DOHH2 (cell line): Measurements from ENCODE around the gene DAAM1.

ENCODE experiments used
- EZH2phosphoT487 ChIP-seq: fragments of 200-600 bp; sonication (generic); IDR thresholded peaks from 2 replicates; pipeline ENCODE4 v1.6.1; 2017; ENCODE audit warnings: borderline replicate concordance, mild to moderate bottlenecking, antibody characterized with exemption, low read length, moderate library complexity, mixed read lengths
- TF ChIP-seq, protein P1 (sequence below): fragments of 200-600 bp; sonication (generic); IDR thresholded peaks from one replicate; pipeline ENCODE4 v1.5.1; 2014; ENCODE audit warnings: antibody characterized with exemption, mild to moderate bottlenecking, low read depth, low read length; ENCODE audit not compliant: poor library complexity, severe bottlenecking

DNA sequence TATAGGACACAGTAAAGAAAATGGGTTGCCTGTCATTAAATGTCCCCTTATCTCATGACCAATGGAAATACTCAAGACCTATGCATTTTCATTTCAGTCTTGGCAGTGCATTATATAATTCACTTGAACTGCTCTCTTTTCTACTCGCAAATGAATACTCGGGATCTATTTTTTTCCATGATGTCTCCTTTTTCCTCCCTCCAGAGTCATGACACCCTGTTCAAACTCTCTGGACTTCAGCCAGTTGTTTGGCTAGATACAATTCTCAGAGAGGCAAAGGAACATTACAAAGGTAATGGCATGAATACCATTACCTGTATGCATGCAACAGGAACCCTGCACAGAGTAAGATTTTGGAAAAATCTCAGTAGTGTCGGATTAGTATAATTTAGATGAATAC, 145.8 kb downstream of the DAAM1 start:
- TF ChIP-seq, protein P1, sequence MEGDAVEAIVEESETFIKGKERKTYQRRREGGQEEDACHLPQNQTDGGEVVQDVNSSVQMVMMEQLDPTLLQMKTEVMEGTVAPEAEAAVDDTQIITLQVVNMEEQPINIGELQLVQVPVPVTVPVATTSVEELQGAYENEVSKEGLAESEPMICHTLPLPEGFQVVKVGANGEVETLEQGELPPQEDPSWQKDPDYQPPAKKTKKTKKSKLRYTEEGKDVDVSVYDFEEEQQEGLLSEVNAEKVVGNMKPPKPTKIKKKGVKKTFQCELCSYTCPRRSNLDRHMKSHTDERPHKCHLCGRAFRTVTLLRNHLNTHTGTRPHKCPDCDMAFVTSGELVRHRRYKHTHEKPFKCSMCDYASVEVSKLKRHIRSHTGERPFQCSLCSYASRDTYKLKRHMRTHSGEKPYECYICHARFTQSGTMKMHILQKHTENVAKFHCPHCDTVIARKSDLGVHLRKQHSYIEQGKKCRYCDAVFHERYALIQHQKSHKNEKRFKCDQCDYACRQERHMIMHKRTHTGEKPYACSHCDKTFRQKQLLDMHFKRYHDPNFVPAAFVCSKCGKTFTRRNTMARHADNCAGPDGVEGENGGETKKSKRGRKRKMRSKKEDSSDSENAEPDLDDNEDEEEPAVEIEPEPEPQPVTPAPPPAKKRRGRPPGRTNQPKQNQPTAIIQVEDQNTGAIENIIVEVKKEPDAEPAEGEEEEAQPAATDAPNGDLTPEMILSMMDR: no peak
- TF ChIP-seq EZH2phosphoT487: no peak
